WTC11 (cell line): ENCODE measurements around the gene AARS1. TPM values are rescaled to one million over a fixed set of nuclear protein-coding genes. Genes with fewer than 3 reads are reported as not detected.
"Not testable (repeated sequence)": the region's sequence is repeated elsewhere in the genome, so short reads cannot be mapped to it uniquely, and the experiment has no call there.

Experiments
- ATAC-seq: fragments of 200-7000 bp; cut with Tn5 transposase; 2 replicates; pipeline ENCODE4 v1.10.0; 2021; ENCODE audit warnings: mild to moderate bottlenecking, moderate library complexity
- CTCF ChIA-PET: fragments of 300-600 bp; sonication (Branson Sonifier 250); formaldehyde crosslinking; loops from one replicate; lab custom pipeline; 2021; ENCODE audit warnings: antibody characterized with exemption; lab: Charles Lee
- POLR2A ChIA-PET: fragments of 350-600 bp; sonication (Branson Sonifier 250); formaldehyde crosslinking; loops from one replicate; lab custom pipeline; 2021; ENCODE audit warnings: antibody characterized with exemption; lab: Charles Lee
- DNase-seq: peaks from one replicate; pipeline ENCODE4 v3.0.0; 2021; ENCODE audit warnings: low spot score
- H3K27ac Mint-ChIP-seq: 2 replicates; pipeline ENCODE4 v1.8.0; 2021; ENCODE audit warnings: mixed read lengths
- H3K27me3 Mint-ChIP-seq: 2 replicates; pipeline ENCODE4 v1.8.0; 2021; ENCODE audit warnings: low read depth, mild to moderate bottlenecking, moderate library complexity, mixed read lengths
- H3K36me3 Mint-ChIP-seq: 2 replicates; pipeline ENCODE4 v1.8.0; 2021; ENCODE audit warnings: mixed read lengths
- H3K4me1 Mint-ChIP-seq: 2 replicates; pipeline ENCODE4 v1.8.0; 2022; ENCODE audit warnings: mixed read lengths
- H3K4me3 Mint-ChIP-seq: 2 replicates; pipeline ENCODE4 v1.8.0; 2021; ENCODE audit warnings: mild to moderate bottlenecking, moderate library complexity, mixed read lengths
- H3K9me3 Mint-ChIP-seq: 2 replicates; pipeline ENCODE4 v1.8.0; 2021; ENCODE audit warnings: mixed read lengths
- ATF1 ChIP-seq: sonication (generic); formaldehyde crosslinking; IDR thresholded peaks from 2 replicates; pipeline ENCODE4 v1.8.1; 2023; ENCODE audit warnings: mild to moderate bottlenecking, moderate library complexity, missing genetic modification reagents
- CTCF ChIP-seq: fragments of 200-600 bp; IDR thresholded peaks from 2 replicates; pipeline ENCODE4 v1.8.0; 2022; ENCODE audit warnings: antibody characterized with exemption
- ERG ChIP-seq: fragments of 250-450 bp; sonication (Bioruptor Pico); IDR thresholded peaks from 2 replicates; pipeline ENCODE4 v1.8.0; 2021; ENCODE audit warnings: mild to moderate bottlenecking
- FOXP1 ChIP-seq: sonication (generic); formaldehyde crosslinking; IDR thresholded peaks from 2 replicates; pipeline ENCODE4 v1.8.0; 2022; ENCODE audit warnings: missing genetic modification reagents, mild to moderate bottlenecking, moderate library complexity, borderline replicate concordance
- TCF7 ChIP-seq: sonication (generic); formaldehyde crosslinking; IDR thresholded peaks from 2 replicates; pipeline ENCODE4 v1.8.0; 2022; ENCODE audit warnings: mild to moderate bottlenecking, low read depth, missing genetic modification reagents, moderate library complexity
- ZNF121 ChIP-seq: sonication (generic); formaldehyde crosslinking; IDR thresholded peaks from 2 replicates; pipeline ENCODE4 v1.8.0; 2023; ENCODE audit warnings: missing genetic modification reagents
- ZNF423 ChIP-seq: fragments of 250-450 bp; sonication (Bioruptor Pico); IDR thresholded peaks from 2 replicates; pipeline ENCODE4 v2.1.2; 2022; ENCODE audit warnings: mild to moderate bottlenecking, moderate library complexity
- ZNF512 ChIP-seq: sonication (generic); formaldehyde crosslinking; IDR thresholded peaks from 2 replicates; pipeline ENCODE4 v1.8.1; 2022; ENCODE audit warnings: missing genetic modification reagents, borderline replicate concordance
- total RNA-seq: library from RNA; stranded (reverse); gene quantifications from 3 replicates; pipeline ENCODE4 v1.2.3, GENCODE V29; 2021
- TF ChIP-seq, protein P1 (sequence below): sonication (generic); formaldehyde crosslinking; IDR thresholded peaks from 2 replicates; pipeline ENCODE4 v1.8.1; 2022; ENCODE audit warnings: low read depth, mild to moderate bottlenecking, moderate library complexity, missing genetic modification reagents, borderline replicate concordance
- TF ChIP-seq, protein P2 (sequence below): sonication (generic); formaldehyde crosslinking; IDR thresholded peaks from 2 replicates; pipeline ENCODE4 v1.8.1; 2022; ENCODE audit warnings: mild to moderate bottlenecking, missing genetic modification reagents, moderate library complexity, borderline replicate concordance
- TF ChIP-seq, protein P3 (sequence below): sonication (generic); formaldehyde crosslinking; IDR thresholded peaks from 2 replicates; pipeline ENCODE4 v1.8.1; 2022; ENCODE audit warnings: mild to moderate bottlenecking, moderate library complexity, missing genetic modification reagents

The AARS1 gene
- total RNA-seq, 1 experiment from 2014 or later: 214 TPM

- TF ChIP-seq, protein P1, sequence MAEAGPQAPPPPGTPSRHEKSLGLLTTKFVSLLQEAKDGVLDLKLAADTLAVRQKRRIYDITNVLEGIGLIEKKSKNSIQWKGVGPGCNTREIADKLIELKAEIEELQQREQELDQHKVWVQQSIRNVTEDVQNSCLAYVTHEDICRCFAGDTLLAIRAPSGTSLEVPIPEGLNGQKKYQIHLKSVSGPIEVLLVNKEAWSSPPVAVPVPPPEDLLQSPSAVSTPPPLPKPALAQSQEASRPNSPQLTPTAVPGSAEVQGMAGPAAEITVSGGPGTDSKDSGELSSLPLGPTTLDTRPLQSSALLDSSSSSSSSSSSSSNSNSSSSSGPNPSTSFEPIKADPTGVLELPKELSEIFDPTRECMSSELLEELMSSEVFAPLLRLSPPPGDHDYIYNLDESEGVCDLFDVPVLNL (CRISPR knock-in tag): no peak
- TF ChIP-seq ERG (CRISPR knock-in tag) (no peak), FOXP1 (CRISPR knock-in tag) (no peak)
- TF ChIP-seq, protein P2, sequence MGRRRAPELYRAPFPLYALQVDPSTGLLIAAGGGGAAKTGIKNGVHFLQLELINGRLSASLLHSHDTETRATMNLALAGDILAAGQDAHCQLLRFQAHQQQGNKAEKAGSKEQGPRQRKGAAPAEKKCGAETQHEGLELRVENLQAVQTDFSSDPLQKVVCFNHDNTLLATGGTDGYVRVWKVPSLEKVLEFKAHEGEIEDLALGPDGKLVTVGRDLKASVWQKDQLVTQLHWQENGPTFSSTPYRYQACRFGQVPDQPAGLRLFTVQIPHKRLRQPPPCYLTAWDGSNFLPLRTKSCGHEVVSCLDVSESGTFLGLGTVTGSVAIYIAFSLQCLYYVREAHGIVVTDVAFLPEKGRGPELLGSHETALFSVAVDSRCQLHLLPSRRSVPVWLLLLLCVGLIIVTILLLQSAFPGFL: no peak
Measured at GRCh38 chr16:70269471-70269870, 19.8 kb downstream of the AARS1 start (continued).

DNA sequence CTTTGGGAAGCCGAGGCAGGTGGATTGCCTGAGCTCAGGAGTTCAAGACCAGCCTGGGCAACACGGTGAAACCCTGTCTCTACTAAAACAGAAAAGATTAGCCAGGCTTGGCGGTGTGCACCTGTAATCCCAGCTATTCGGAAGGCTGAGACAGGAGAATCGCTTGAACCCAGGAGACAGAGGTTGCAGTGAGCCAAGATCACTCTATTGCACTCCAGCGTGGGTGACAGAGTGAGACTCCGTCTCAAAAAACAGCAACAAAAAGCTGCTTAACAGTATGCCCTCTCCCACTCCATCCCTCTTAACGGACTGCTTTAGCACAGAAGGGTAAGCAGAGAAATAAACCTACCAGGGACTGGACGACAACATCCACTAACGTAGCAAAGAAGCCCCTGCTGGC lies 21.4 kb downstream of the AARS1 start:
- not testable (repeated sequence) for H3K4me1 Mint-ChIP-seq, H3K4me3 Mint-ChIP-seq, ATAC-seq, H3K9me3 Mint-ChIP-seq, H3K27me3 Mint-ChIP-seq, DNase-seq
- ChIA-PET CTCF (interaction anchor here (0.6 to 3.1 kb wide), 14 partner anchors 10 to 306 kb away, joined by 3 to 19 read pairs (median 4); partner anchors contain the start of gene EXOSC6), POLR2A (interaction anchor here (0.9 to 1.2 kb wide), 2 partner anchors 17 to 21 kb away, joined by 3 read pairs; partner anchors contain the start of gene AARS1)
- H3K27ac Mint-ChIP-seq: peak overlapping the region; percentile 63
- peaks cover 79% of the 10 kb centered on the region for H3K36me3 Mint-ChIP-seq

- DNase-seq (peak; percentile 61), ATAC-seq (peak; percentile 82)
- Mint-ChIP-seq H3K9me3 (no peaks in the 10 kb centered on the region), H3K36me3 (peaks cover 78% of the 10 kb centered on the region), H3K4me1 (no peaks in the 10 kb centered on the region), H3K27me3 (no peaks in the 10 kb centered on the region), H3K4me3 (no peak overlapping the region), H3K27ac (peak overlapping the region; percentile 63; the same call in 1 of the 2 replicates)
- ChIA-PET POLR2A (interaction anchor here (0.9 to 1.2 kb wide), 2 partner anchors 17 to 21 kb away, joined by 3 read pairs; partner anchors contain the start of gene AARS1), CTCF (interaction anchor here (0.6 to 3.1 kb wide), 14 partner anchors 10 to 307 kb away, joined by 3 to 19 read pairs (median 4); partner anchors contain the start of gene EXOSC6)
- no peak for TF ChIP-seq ZNF512 (CRISPR knock-in tag)
- TF ChIP-seq, protein P2: no peak
- TF ChIP-seq, protein P3, sequence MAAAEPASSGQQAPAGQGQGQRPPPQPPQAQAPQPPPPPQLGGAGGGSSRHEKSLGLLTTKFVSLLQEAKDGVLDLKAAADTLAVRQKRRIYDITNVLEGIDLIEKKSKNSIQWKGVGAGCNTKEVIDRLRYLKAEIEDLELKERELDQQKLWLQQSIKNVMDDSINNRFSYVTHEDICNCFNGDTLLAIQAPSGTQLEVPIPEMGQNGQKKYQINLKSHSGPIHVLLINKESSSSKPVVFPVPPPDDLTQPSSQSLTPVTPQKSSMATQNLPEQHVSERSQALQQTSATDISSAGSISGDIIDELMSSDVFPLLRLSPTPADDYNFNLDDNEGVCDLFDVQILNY (CRISPR knock-in tag): no peak
- TF ChIP-seq ZNF423: no peak
- TF ChIP-seq CTCF: peak; percentile 55; the same call in 1 of the 2 replicates
- no peak for TF ChIP-seq TCF7
- TF ChIP-seq ATF1 (CRISPR knock-in tag): no peak
- TF ChIP-seq ZNF121 (CRISPR knock-in tag): no peak
Measured at GRCh38 chr16:70267516-70267915, 21.8 kb downstream of the AARS1 start.

GRCh38 chr16:70259903-70260302 lies 29.4 kb downstream of the AARS1 start:
- H3K36me3 Mint-ChIP-seq: peaks cover 83% of the 10 kb centered on the region
- POLR2A ChIA-PET, DNase-seq, H3K27ac Mint-ChIP-seq, ATAC-seq, H3K9me3 Mint-ChIP-seq, H3K27me3 Mint-ChIP-seq, H3K4me3 Mint-ChIP-seq, H3K4me1 Mint-ChIP-seq: not testable (repeated sequence)
- CTCF ChIA-PET: interaction anchor here (0.7 kb wide), 1 partner anchor 8 kb away, joined by 3 read pairs; no protein-coding TSS in a partner anchor
